Activated T-cell treated with anti-CD3 and anti-CD28 coated beads, Interleukin-2, amount 50 U/mL, for 1 hour (primary cell): Measurements from ENCODE around the gene BDNF.

ENCODE experiments used
- DNase-seq: peaks from one replicate; pipeline ENCODE4 v3.0.0-alpha.2; 2020

The BDNF gene

GRCh38 chr11:27623945-27624523 lies 76.2 kb downstream of the BDNF start:
- DNase-seq: no peak

GRCh38 chr11:27622541-27623300 lies 77.5 kb downstream of the BDNF start:
- no peak for DNase-seq

- no peak for DNase-seq
Measured at GRCh38 chr11:27621405-27622161, 78.7 kb downstream of the BDNF start.

GRCh38 chr11:27619763-27620335 lies 80.4 kb downstream of the BDNF start:
- no peak for DNase-seq

- DNase-seq: no peak
Measured at GRCh38 chr11:27619039-27619574, 81.1 kb downstream of the BDNF start.

GRCh38 chr11:27618281-27618915 lies 81.9 kb downstream of the BDNF start:
- DNase-seq: no peak

- no peak for DNase-seq
Measured at GRCh38 chr11:27616711-27617110, 83.5 kb downstream of the BDNF start.

- DNase-seq: no peak
Measured at GRCh38 chr11:27615833-27616232, 84.4 kb downstream of the BDNF start.

GRCh38 chr11:27614092-27614491 lies 86.2 kb downstream of the BDNF start:
- DNase-seq: no peak

- DNase-seq: no peak
Measured at GRCh38 chr11:27612932-27613880, 87.0 kb downstream of the BDNF start.

GRCh38 chr11:27611947-27612455 lies 88.3 kb downstream of the BDNF start:
- DNase-seq: no peak

- no peak for DNase-seq
Measured at GRCh38 chr11:27611390-27611789, 88.9 kb downstream of the BDNF start.

- DNase-seq: no peak
Measured at GRCh38 chr11:27610946-27611345, 89.3 kb downstream of the BDNF start.

GRCh38 chr11:27610280-27610679 lies 90.0 kb downstream of the BDNF start:
- no peak for DNase-seq

- no peak for DNase-seq
Measured at GRCh38 chr11:27608951-27609350, 91.3 kb downstream of the BDNF start.

GRCh38 chr11:27605422-27605821 lies 94.8 kb downstream of the BDNF start:
- no peak for DNase-seq
